Upper lobe of left lung (tissue), 6 donors: ENCODE measurements around the gene LGALS7. TPM values are rescaled to one million over a fixed set of nuclear protein-coding genes. Genes with fewer than 3 reads are reported as not detected.
A peak's percentile ranks its signal among the peaks of the same experiment; 100 is the strongest.
"Not testable (repeated sequence)": the region's sequence is repeated elsewhere in the genome, so short reads cannot be mapped to it uniquely, and the experiment has no call there.

Experiments used
- ATAC-seq, 2 donors: fragments of 200-7000 bp; cut with Tn5 transposase; one replicate each; pipeline ENCODE4 v1.9.1; 2022; ENCODE audit warnings: mild to moderate bottlenecking in 2 of 2, moderate library complexity in 2 of 2; ENCODE audit not compliant: low FRiP score in 2 of 2
- DNase-seq, 2 donors: peaks; one replicate each; pipeline ENCODE4 v3.0.0-alpha.2; 2019 to 2020
- H3K27ac ChIP-seq, 4 donors: fragments of 200-600 bp; sonication (generic); one replicate each; pipeline ENCODE4 v1.5.1; 2016 to 2019
- H3K27me3 ChIP-seq, 4 donors: fragments of 200-600 bp; sonication (generic); one replicate each; pipeline ENCODE4 v1.5.1; 2017 to 2019
- H3K36me3 ChIP-seq, 4 donors: fragments of 200-600 bp; sonication (generic); one replicate each; pipeline ENCODE4 v1.5.1; 2016 to 2019
- H3K4me1 ChIP-seq, 4 donors: fragments of 200-600 bp; sonication (generic); one replicate each; pipeline ENCODE4 v1.5.1; 2018 to 2019
- H3K4me3 ChIP-seq, 4 donors: fragments of 200-600 bp; sonication (generic); one replicate each; pipeline ENCODE4 v1.5.1; 2017 to 2019; ENCODE audit warnings: mild to moderate bottlenecking in 2 of 4, moderate library complexity in 1 of 4
- H3K9me3 ChIP-seq, 4 donors: fragments of 200-600 bp; sonication (generic); one replicate each; pipeline ENCODE4 v1.5.1; 2018 to 2019
- CTCF ChIP-seq, 6 experiments: fragments of 450-650 bp in 4 of 6; fragments of 200-600 bp in 2 of 6; sonication (generic) in 2 of 6; IDR thresholded peaks; one replicate each; pipeline ENCODE4 v1.5.1; 2016 to 2019; ENCODE audit warnings: antibody characterized with exemption in 6 of 6
- EP300 ChIP-seq, 4 donors: sonication (generic); formaldehyde crosslinking; IDR thresholded peaks; one replicate each; pipeline ENCODE4 v1.5.1; 2017; ENCODE audit warnings: antibody characterized with exemption in 4 of 4, control low read depth in 2 of 4
- POLR2A ChIP-seq, 4 donors: fragments of 450-650 bp; IDR thresholded peaks; one replicate each; pipeline ENCODE4 v1.5.1; 2016 to 2017; ENCODE audit warnings: antibody characterized with exemption in 4 of 4, mild to moderate bottlenecking in 2 of 4
- POLR2AphosphoS5 ChIP-seq, 2 donors: sonication (generic); formaldehyde crosslinking; IDR thresholded peaks; one replicate each; pipeline ENCODE4 v1.5.1; 2017; ENCODE audit warnings: antibody characterized with exemption in 2 of 2
- WGBS, 2 donors: methylation state at CpG; one replicate each; pipeline ENCODE4 v1.1.5; 2017 to 2018; 5-methylcytosine and 5-hydroxymethylcytosine counted together
- total RNA-seq, 6 donors: library from RNA; depleted of rRNA in 4 of 6; stranded (reverse); fragments of >200 nt in 4 of 6; gene quantifications; one replicate each; pipeline versions ENCODE4 v1.1.0 to v1.2.1, GENCODE V29; 2016 to 2021
- donor health status: DM: no; HTN: no; CAD: no; lungs with moderate emphysema.
- donor health status: DM: no; HTN: yes; CAD: no; lungs with severe emphysema.

LGALS7 gene
- total RNA-seq, 6 donors from 2014 or later, result not detected

GRCh38 chr19:38815059-38816001, 42.0 kb upstream of the LGALS7 start:
- Histone ChIP-seq H3K27me3 (no peaks in the 10 kb centered on the region), H3K27ac (no peak overlapping the region), H3K4me1 (peaks cover 0 to 4% (median 0%) of the 10 kb centered on the region in 4 donors), H3K4me3 (no peak overlapping the region), H3K9me3 (no peaks in the 10 kb centered on the region), H3K36me3 (peaks cover 23 to 53% (median 40%) of the 10 kb centered on the region in 4 donors)
- DNase-seq (peak in 1 of 2 donors; percentile 51), ATAC-seq (no peak)
- no peak for TF ChIP-seq POLR2AphosphoS5 (IDR thresholded peaks at IDR 0.05)
- no peak for TF ChIP-seq POLR2A (IDR thresholded peaks at IDR 0.05)
- no peak for TF ChIP-seq EP300 (IDR thresholded peaks at IDR 0.05)
- 91 to 92% methylated on average over 27 to 34 of the region's 34 CpGs for WGBS, 2 donors

- not testable (repeated sequence) for H3K4me3 ChIP-seq, H3K27ac ChIP-seq, H3K9me3 ChIP-seq, H3K27me3 ChIP-seq, H3K4me1 ChIP-seq, DNase-seq, ATAC-seq
- H3K36me3 ChIP-seq, result peaks cover 23 to 45% (median 36%) of the 10 kb centered on the region in 4 donors
- WGBS, 2 donors, result 78 to 82% methylated on average over 2 of the region's 2 CpGs
Measured at GRCh38 chr19:38813932-38814331, 40.6 kb upstream of the LGALS7 start.

- Histone ChIP-seq H3K9me3 (no peaks in the 10 kb centered on the region), H3K27me3 (no peaks in the 10 kb centered on the region), H3K27ac (peak overlapping the region in 1 of 4 donors; percentile 30), H3K4me3 (no peak overlapping the region), H3K36me3 (peaks cover 23 to 41% (median 35%) of the 10 kb centered on the region in 4 donors), H3K4me1 (peaks cover 0 to 5% (median under 1%) of the 10 kb centered on the region in 4 donors)
- WGBS, 2 donors, result 81 to 94% methylated on average over 6 of the region's 6 CpGs
- no peak for DNase-seq
- ATAC-seq, result no peak
- TF ChIP-seq POLR2AphosphoS5 (IDR thresholded peaks at IDR 0.05) (no peak), EP300 (IDR thresholded peaks at IDR 0.05) (no peak), POLR2A (IDR thresholded peaks at IDR 0.05) (no peak), CTCF (IDR thresholded peaks at IDR 0.05) (no peak)
Measured at GRCh38 chr19:38813323-38813722, 40.0 kb upstream of the LGALS7 start.

- no peaks in the 10 kb centered on the region for H3K27me3 ChIP-seq
- H3K36me3 ChIP-seq, result peaks cover 23 to 36% (median 31%) of the 10 kb centered on the region in 4 donors
- DNase-seq, result peak; percentile 37 to 55
- ATAC-seq, result peak; percentile 40 to 54
- no peak for TF ChIP-seq POLR2AphosphoS5 (IDR thresholded peaks at IDR 0.05)
- TF ChIP-seq POLR2A (IDR thresholded peaks at IDR 0.05), result no peak
- TF ChIP-seq EP300 (IDR thresholded peaks at IDR 0.05), result no peak
- no peak for TF ChIP-seq CTCF (IDR thresholded peaks at IDR 0.05)
- peak within 1 kb of the TSS in 1 of 4 donors; percentile 1 for H3K4me3 ChIP-seq
- H3K4me1 ChIP-seq, result peaks cover 0 to 9% (median 4%) of the 10 kb centered on the region in 4 donors
- peak within 1 kb of the TSS in 1 of 4 donors; percentile 54 for H3K27ac ChIP-seq
- H3K9me3 ChIP-seq, result no peaks in the 10 kb centered on the region
- 73 to 76% methylated on average over 15 of the region's 15 CpGs for WGBS, 2 donors
Measured at GRCh38 chr19:38812841-38813320, 39.6 kb upstream of the LGALS7 start, which contains the start of gene LGALS4. Gene LGALS4 (minus strand): TSS chr19:38812945. CDS start chr19:38812886, 59 bp downstream.

- H3K4me1 ChIP-seq, result peaks cover 0 to 13% (median 4%) of the 10 kb centered on the region in 4 donors
- WGBS, 2 donors, result 86 to 88% methylated on average over 15 to 18 of the region's 18 CpGs
- ATAC-seq, result no peak
- H3K27me3 ChIP-seq, result no peaks in the 10 kb centered on the region
- H3K9me3 ChIP-seq, result no peaks in the 10 kb centered on the region
- H3K27ac ChIP-seq, result peak overlapping the region in 1 of 4 donors; percentile 54
- no peak for DNase-seq
- H3K36me3 ChIP-seq, result peaks cover 20 to 30% (median 24%) of the 10 kb centered on the region in 4 donors
- peak overlapping the region in 1 of 4 donors; percentile 1 for H3K4me3 ChIP-seq
- no peak for TF ChIP-seq EP300 (IDR thresholded peaks at IDR 0.05)
- no peak for TF ChIP-seq POLR2AphosphoS5 (IDR thresholded peaks at IDR 0.05)
- no peak for TF ChIP-seq POLR2A (IDR thresholded peaks at IDR 0.05)
- TF ChIP-seq CTCF (IDR thresholded peaks at IDR 0.05), result no peak
Measured at GRCh38 chr19:38812009-38812840, 38.9 kb upstream of the LGALS7 start.
